ENCODE measurements around the gene RBM33. TPM values are rescaled to one million over a fixed set of nuclear protein-coding genes. Genes with fewer than 3 reads are reported as not detected.

Gene RBM33
- total RNA-seq, 1 experiment from 2014 or later = 73.6 TPM

GRCh38 chr7:155624412-155624811 is 20.0 kb upstream of the RBM33 start:
- DNase-seq (ENCODE audit: low spot score) = no peak
- intact Hi-C loops (cut with micrococcal nuclease; ENCODE audit: unreplicated experiment) = no loop called here
- H3K36me3 ChIP-seq (ENCODE audit: insufficient read depth, low read length, poor library complexity, severe bottlenecking) = no peaks in the 10 kb centered on the region
- no TSS peak for BruUV-seq (replicated peaks)
- ChIA-PET CTCF (no interaction called here), POLR2A (ENCODE audit: low non-redundant PET) (no interaction called here)
- H3K27me3 ChIP-seq (replicated peaks; ENCODE audit: insufficient read depth, low read depth, low read length, poor library complexity) = peaks cover 5% of the 10 kb centered on the region
- H3K4me1 ChIP-seq (ENCODE audit: insufficient read depth, low read length, poor library complexity, severe bottlenecking) = no peaks in the 10 kb centered on the region
- H3K27ac ChIP-seq (ENCODE audit: low read depth, low read length, poor library complexity, severe bottlenecking) = no peak overlapping the region
- peaks cover 3% of the 10 kb centered on the region for H3K9me3 ChIP-seq (ENCODE audit: low read depth, low read length, poor library complexity, severe bottlenecking)
- TF ChIP-seq, protein P1, sequence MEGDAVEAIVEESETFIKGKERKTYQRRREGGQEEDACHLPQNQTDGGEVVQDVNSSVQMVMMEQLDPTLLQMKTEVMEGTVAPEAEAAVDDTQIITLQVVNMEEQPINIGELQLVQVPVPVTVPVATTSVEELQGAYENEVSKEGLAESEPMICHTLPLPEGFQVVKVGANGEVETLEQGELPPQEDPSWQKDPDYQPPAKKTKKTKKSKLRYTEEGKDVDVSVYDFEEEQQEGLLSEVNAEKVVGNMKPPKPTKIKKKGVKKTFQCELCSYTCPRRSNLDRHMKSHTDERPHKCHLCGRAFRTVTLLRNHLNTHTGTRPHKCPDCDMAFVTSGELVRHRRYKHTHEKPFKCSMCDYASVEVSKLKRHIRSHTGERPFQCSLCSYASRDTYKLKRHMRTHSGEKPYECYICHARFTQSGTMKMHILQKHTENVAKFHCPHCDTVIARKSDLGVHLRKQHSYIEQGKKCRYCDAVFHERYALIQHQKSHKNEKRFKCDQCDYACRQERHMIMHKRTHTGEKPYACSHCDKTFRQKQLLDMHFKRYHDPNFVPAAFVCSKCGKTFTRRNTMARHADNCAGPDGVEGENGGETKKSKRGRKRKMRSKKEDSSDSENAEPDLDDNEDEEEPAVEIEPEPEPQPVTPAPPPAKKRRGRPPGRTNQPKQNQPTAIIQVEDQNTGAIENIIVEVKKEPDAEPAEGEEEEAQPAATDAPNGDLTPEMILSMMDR (conservative IDR thresholded peaks at IDR 0.05; ENCODE audit: low read depth, low read length) = no peak
- TF ChIP-seq EZH2 (IDR thresholded peaks at IDR 0.05; ENCODE audit: borderline replicate concordance, low read depth, low read length, poor library complexity, severe bottlenecking) = no peak
- no peak overlapping the region for H3K4me3 ChIP-seq (ENCODE audit: low read depth, low read length, poor library complexity, severe bottlenecking)

DNA sequence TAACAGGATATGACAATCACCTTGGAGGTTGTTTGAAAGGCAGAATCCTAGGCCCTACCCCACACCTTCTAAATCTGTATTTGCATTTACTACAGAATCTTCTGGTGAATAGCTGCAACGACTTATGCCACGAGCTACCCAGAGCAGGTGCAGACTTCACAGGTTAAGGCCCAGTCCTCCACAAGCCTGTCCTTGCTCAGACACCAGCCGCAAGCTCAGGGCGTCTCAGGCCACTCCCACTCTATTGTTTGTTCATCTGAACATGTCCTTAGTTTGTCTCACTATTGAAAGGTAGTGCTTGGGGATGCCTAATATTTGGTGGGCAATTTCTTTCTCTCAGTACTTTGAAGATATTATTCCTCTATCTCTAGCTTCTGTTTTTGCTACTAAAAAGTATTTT is 18.9 kb upstream of the RBM33 start:
- DNase-seq (ENCODE audit: low spot score) = no peak
- ChIA-PET POLR2A (ENCODE audit: low non-redundant PET) (no interaction called here), CTCF (no interaction called here)
- Histone ChIP-seq H3K4me1 (ENCODE audit: insufficient read depth, low read length, poor library complexity, severe bottlenecking) (no peaks in the 10 kb centered on the region), H3K9me3 (ENCODE audit: low read depth, low read length, poor library complexity, severe bottlenecking) (peaks cover 3% of the 10 kb centered on the region), H3K4me3 (ENCODE audit: low read depth, low read length, poor library complexity, severe bottlenecking) (no peak overlapping the region), H3K36me3 (ENCODE audit: insufficient read depth, low read length, poor library complexity, severe bottlenecking) (no peaks in the 10 kb centered on the region), H3K27ac (ENCODE audit: low read depth, low read length, poor library complexity, severe bottlenecking) (no peak overlapping the region), H3K27me3 (replicated peaks; ENCODE audit: insufficient read depth, low read depth, low read length, poor library complexity) (peaks cover 5% of the 10 kb centered on the region)
- no TSS peak for BruUV-seq (replicated peaks)
- TF ChIP-seq, protein P1 (conservative IDR thresholded peaks at IDR 0.05; ENCODE audit: low read depth, low read length) = no peak
- no peak for TF ChIP-seq EZH2 (IDR thresholded peaks at IDR 0.05; ENCODE audit: borderline replicate concordance, low read depth, low read length, poor library complexity, severe bottlenecking)
- intact Hi-C loops (cut with micrococcal nuclease; ENCODE audit: unreplicated experiment) = no loop called here

- Histone ChIP-seq H3K27me3 (replicated peaks; ENCODE audit: insufficient read depth, low read depth, low read length, poor library complexity) (no peaks in the 10 kb centered on the region), H3K4me1 (ENCODE audit: insufficient read depth, low read length, poor library complexity, severe bottlenecking) (no peaks in the 10 kb centered on the region), H3K9me3 (ENCODE audit: low read depth, low read length, poor library complexity, severe bottlenecking) (peaks cover 3% of the 10 kb centered on the region), H3K4me3 (ENCODE audit: low read depth, low read length, poor library complexity, severe bottlenecking) (no peak overlapping the region), H3K27ac (ENCODE audit: low read depth, low read length, poor library complexity, severe bottlenecking) (no peak overlapping the region), H3K36me3 (ENCODE audit: insufficient read depth, low read length, poor library complexity, severe bottlenecking) (no peaks in the 10 kb centered on the region)
- BruUV-seq (replicated peaks) = no TSS peak
- intact Hi-C loops (cut with micrococcal nuclease; ENCODE audit: unreplicated experiment) = no loop called here
- POLR2A ChIA-PET (ENCODE audit: low non-redundant PET) = no interaction called here
- TF ChIP-seq, protein P1 (conservative IDR thresholded peaks at IDR 0.05; ENCODE audit: low read depth, low read length) = no peak
- TF ChIP-seq EZH2 (IDR thresholded peaks at IDR 0.05; ENCODE audit: borderline replicate concordance, low read depth, low read length, poor library complexity, severe bottlenecking) = no peak
- DNase-seq (ENCODE audit: low spot score) = no peak
- CTCF ChIA-PET = no interaction called here
Measured at GRCh38 chr7:155629171-155629570, 15.3 kb upstream of the RBM33 start.
